MM.1S (cell line): ENCODE measurements around the gene VSX1.

ENCODE experiments used
- EZH2 ChIP-seq: fragments of 300-600 bp; sonication (generic); optimal IDR thresholded peaks from 2 replicates; pipeline ENCODE3; 2017; ENCODE audit warnings: low read depth, mild to moderate bottlenecking, antibody characterized with exemption, low read length, mixed read lengths
- EZH2phosphoT487 ChIP-seq: fragments of 300-600 bp; sonication (generic); IDR thresholded peaks from 2 replicates; pipeline ENCODE4 v1.6.1; 2018; ENCODE audit warnings: antibody characterized with exemption, low read length
- TF ChIP-seq, protein P1 (sequence below): fragments of 300-600 bp; sonication (generic); IDR thresholded peaks from 2 replicates; pipeline ENCODE4 v1.5.1; 2016; ENCODE audit warnings: antibody characterized with exemption, low read length, mixed read lengths

DNA sequence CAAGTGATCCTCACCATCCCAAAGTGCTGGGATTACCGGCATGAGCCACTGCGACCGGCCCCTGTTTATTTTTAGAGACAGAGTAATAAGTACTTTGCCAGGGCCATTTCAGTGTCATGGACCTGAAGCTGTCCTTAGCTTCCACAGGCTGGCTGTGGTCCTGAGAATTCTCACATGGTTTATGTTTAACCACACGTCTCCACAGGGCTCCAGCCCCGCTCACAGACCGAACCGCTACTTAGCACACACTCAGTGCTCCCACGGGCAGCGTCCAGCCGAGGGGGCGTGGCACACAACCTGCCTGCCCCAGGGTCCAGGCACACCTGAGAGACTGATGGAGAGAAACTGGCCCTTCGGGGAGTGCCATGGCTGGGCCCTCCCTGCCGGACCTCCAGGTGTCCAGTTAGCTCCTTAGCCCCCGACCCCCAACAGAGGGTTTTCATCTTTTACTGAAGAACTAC is 35.7 kb downstream of the VSX1 start:
- TF ChIP-seq, protein P1, sequence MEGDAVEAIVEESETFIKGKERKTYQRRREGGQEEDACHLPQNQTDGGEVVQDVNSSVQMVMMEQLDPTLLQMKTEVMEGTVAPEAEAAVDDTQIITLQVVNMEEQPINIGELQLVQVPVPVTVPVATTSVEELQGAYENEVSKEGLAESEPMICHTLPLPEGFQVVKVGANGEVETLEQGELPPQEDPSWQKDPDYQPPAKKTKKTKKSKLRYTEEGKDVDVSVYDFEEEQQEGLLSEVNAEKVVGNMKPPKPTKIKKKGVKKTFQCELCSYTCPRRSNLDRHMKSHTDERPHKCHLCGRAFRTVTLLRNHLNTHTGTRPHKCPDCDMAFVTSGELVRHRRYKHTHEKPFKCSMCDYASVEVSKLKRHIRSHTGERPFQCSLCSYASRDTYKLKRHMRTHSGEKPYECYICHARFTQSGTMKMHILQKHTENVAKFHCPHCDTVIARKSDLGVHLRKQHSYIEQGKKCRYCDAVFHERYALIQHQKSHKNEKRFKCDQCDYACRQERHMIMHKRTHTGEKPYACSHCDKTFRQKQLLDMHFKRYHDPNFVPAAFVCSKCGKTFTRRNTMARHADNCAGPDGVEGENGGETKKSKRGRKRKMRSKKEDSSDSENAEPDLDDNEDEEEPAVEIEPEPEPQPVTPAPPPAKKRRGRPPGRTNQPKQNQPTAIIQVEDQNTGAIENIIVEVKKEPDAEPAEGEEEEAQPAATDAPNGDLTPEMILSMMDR = no peak
- TF ChIP-seq EZH2 = no peak
- TF ChIP-seq EZH2phosphoT487 = no peak
